ENCODE data around the gene CAMTA1. TPM values are rescaled to one million over a fixed set of nuclear protein-coding genes. Genes with fewer than 3 reads are reported as not detected.

The CAMTA1 gene
- total RNA-seq, 6 experiments from 2014 or later, result 78.1 to 96.6 (median 86.1) TPM

- H3K4me1 Mint-ChIP-seq (ENCODE audit: low read depth), result no peaks in the 10 kb centered on the region
- peaks cover 53% of the 10 kb centered on the region for H3K27me3 Mint-ChIP-seq (ENCODE audit: insufficient read depth)
- DNase-seq, result no peak
- H3K27ac Mint-ChIP-seq, result no peak overlapping the region
- no peak for TF ChIP-seq CTCF (IDR thresholded peaks at IDR 0.05)
- H3K36me3 Mint-ChIP-seq (ENCODE audit: low read depth), result no peaks in the 10 kb centered on the region
- no peaks in the 10 kb centered on the region for H3K9me3 Mint-ChIP-seq
- no peak overlapping the region for H3K4me3 Mint-ChIP-seq
Measured at GRCh38 chr1:7721940-7722669, 936.9 kb downstream of the CAMTA1 start.

- H3K27ac Mint-ChIP-seq, result no peak overlapping the region
- no peaks in the 10 kb centered on the region for H3K4me1 Mint-ChIP-seq (ENCODE audit: low read depth)
- no peak overlapping the region for H3K4me3 Mint-ChIP-seq
- TF ChIP-seq CTCF (IDR thresholded peaks at IDR 0.05), result no peak
- no peak for DNase-seq
- H3K27me3 Mint-ChIP-seq (ENCODE audit: insufficient read depth), result peaks cover 53% of the 10 kb centered on the region
- H3K9me3 Mint-ChIP-seq, result no peaks in the 10 kb centered on the region
- no peaks in the 10 kb centered on the region for H3K36me3 Mint-ChIP-seq (ENCODE audit: low read depth)
Measured at GRCh38 chr1:7722670-7723012, 937.4 kb downstream of the CAMTA1 start.

GRCh38 chr1:7726623-7727022 lies 941.4 kb downstream of the CAMTA1 start:
- H3K4me1 Mint-ChIP-seq (ENCODE audit: low read depth), result no peaks in the 10 kb centered on the region
- H3K36me3 Mint-ChIP-seq (ENCODE audit: low read depth), result no peaks in the 10 kb centered on the region
- H3K9me3 Mint-ChIP-seq, result no peaks in the 10 kb centered on the region
- no peak overlapping the region for H3K27ac Mint-ChIP-seq
- peaks cover 42% of the 10 kb centered on the region for H3K27me3 Mint-ChIP-seq (ENCODE audit: insufficient read depth)
- no peak for DNase-seq
- H3K4me3 Mint-ChIP-seq, result no peak overlapping the region
- TF ChIP-seq CTCF (IDR thresholded peaks at IDR 0.05), result no peak

GRCh38 chr1:7727809-7728471 lies 942.7 kb downstream of the CAMTA1 start:
- H3K4me1 Mint-ChIP-seq (ENCODE audit: low read depth), result no peaks in the 10 kb centered on the region
- no peaks in the 10 kb centered on the region for H3K9me3 Mint-ChIP-seq
- no peak overlapping the region for H3K27ac Mint-ChIP-seq
- H3K36me3 Mint-ChIP-seq (ENCODE audit: low read depth), result no peaks in the 10 kb centered on the region
- no peak for TF ChIP-seq CTCF (IDR thresholded peaks at IDR 0.05)
- DNase-seq, result no peak
- peaks cover 46% of the 10 kb centered on the region for H3K27me3 Mint-ChIP-seq (ENCODE audit: insufficient read depth)
- no peak overlapping the region for H3K4me3 Mint-ChIP-seq

- peaks cover 51% of the 10 kb centered on the region for H3K27me3 Mint-ChIP-seq (ENCODE audit: insufficient read depth)
- H3K27ac Mint-ChIP-seq, result no peak overlapping the region
- DNase-seq, result no peak
- H3K4me1 Mint-ChIP-seq (ENCODE audit: low read depth), result no peaks in the 10 kb centered on the region
- H3K9me3 Mint-ChIP-seq, result no peaks in the 10 kb centered on the region
- no peak overlapping the region for H3K4me3 Mint-ChIP-seq
- no peaks in the 10 kb centered on the region for H3K36me3 Mint-ChIP-seq (ENCODE audit: low read depth)
- TF ChIP-seq CTCF (IDR thresholded peaks at IDR 0.05), result no peak
Measured at GRCh38 chr1:7729761-7730160, 944.5 kb downstream of the CAMTA1 start.
